ENCODE results near the gene CFAP97.

- TF ChIP-seq CTCF (conservative IDR thresholded peaks at IDR 0.05 in 1 of 2, IDR thresholded peaks at IDR 0.05 in 1 of 2; ENCODE audit: low read depth in 1 of 2, low read length in 2 of 2) (no peak), EZH2 (IDR thresholded peaks at IDR 0.05; ENCODE audit: low read length, missing control alignments) (no peak)
Measured at GRCh38 chr4:185190306-185190856, 13.4 kb downstream of the CFAP97 start.

All from fibroblast of lung (primary cell).